SK-N-SH (cell line): Measurements from ENCODE around the gene CLRN2. TPM values are rescaled to one million over a fixed set of nuclear protein-coding genes. Genes with fewer than 3 reads are reported as not detected.

ENCODE experiments used
- polyA plus RNA-seq, 3 experiments: library from polyadenylated mRNA; depleted of rRNA; stranded (reverse); fragments of >200 nt; gene quantifications; 2 replicates each; pipeline ENCODE4 v1.2.3, GENCODE V29; 2012

Gene CLRN2
- polyA plus RNA-seq, 1 of the 3 experiments (the other 2 are of a cell fraction): not detected

Other genes starting within 250 kb of the CLRN2 start
- 68.8 and 83.1 TPM in 2 replicates for gene QDPR, start 3.1 kb upstream of the CLRN2 start, polyA plus RNA-seq (2012; rRNA removed)
- gene LAP3, start 62.0 kb downstream of the CLRN2 start, polyA plus RNA-seq (2012; rRNA removed): 53.2 and 67.8 TPM in 2 replicates
- 5.9 and 7.5 TPM in 2 replicates for gene MED28, start 99.5 kb downstream of the CLRN2 start, polyA plus RNA-seq (2012; rRNA removed)